HG02943 (cell line): ENCODE results near the gene PTPRQ.
"Not testable (repeated sequence)": the region's sequence is repeated elsewhere in the genome, so short reads cannot be mapped to it uniquely, and the experiment has no call there.

ENCODE experiments used
- ATAC-seq: cut with Tn5 transposase; IDR thresholded peaks from one replicate; pipeline ENCODE4 v1.9.1; 2021; ENCODE audit warnings: mild to moderate bottlenecking, low read depth, moderate library complexity; ENCODE audit not compliant: unreplicated experiment

Gene PTPRQ

GRCh38 chr12:80472236-80472635, 28.2 kb downstream of the PTPRQ start:
- ATAC-seq = no peak

GRCh38 chr12:80472911-80473500, 29.0 kb downstream of the PTPRQ start:
- peak; percentile 67 for ATAC-seq

GRCh38 chr12:80477521-80478145, 33.6 kb downstream of the PTPRQ start:
- ATAC-seq = not testable (repeated sequence)

GRCh38 chr12:80484746-80485145, 40.7 kb downstream of the PTPRQ start:
- ATAC-seq = no peak

- ATAC-seq = no peak
Observed at GRCh38 chr12:80485222-80485987, 41.4 kb downstream of the PTPRQ start.

- ATAC-seq = no peak
Observed at GRCh38 chr12:80490329-80490728, 46.3 kb downstream of the PTPRQ start.

DNA sequence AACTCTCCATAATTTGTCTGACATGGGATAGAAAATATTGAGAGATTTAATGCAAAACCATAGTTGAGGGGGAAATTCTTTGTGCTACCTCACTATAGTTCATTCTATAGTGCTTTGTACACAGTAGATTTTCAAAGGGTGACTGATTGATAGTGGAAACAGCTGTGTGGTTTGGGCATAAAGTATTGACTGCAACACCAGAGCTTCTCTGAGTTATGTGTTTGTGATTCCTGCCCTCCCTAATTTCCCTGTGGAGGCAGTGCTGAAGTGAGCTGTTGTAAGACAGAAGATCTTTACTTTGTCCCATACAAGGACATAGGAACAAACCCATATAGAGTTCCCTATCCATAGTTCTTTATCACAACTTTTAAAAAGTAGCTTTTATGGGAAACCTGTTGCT, 47.1 kb downstream of the PTPRQ start:
- ATAC-seq = no peak

- ATAC-seq = no peak
Observed at GRCh38 chr12:80493466-80493865, 49.4 kb downstream of the PTPRQ start.

DNA sequence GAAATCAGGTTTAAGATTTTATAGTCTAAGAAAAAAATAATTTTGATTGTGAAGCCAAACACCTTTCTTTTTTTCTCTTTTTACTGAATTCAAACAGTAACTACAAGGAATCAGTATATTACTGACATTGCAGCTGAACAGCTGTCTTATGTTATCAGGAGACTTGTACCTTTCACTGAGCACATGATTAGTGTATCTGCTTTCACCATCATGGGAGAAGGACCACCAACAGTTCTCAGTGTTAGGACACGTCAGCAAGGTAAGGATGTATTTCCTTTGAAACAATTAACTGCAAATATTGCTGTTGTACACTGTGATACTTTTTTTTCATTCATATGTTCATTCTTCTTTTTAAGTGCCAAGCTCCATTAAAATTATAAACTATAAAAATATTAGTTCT, 50.8 kb downstream of the PTPRQ start:
- no peak for ATAC-seq

GRCh38 chr12:80498059-80498728, 54.2 kb downstream of the PTPRQ start:
- no peak for ATAC-seq

GRCh38 chr12:80504389-80505163, 60.5 kb downstream of the PTPRQ start:
- no peak for ATAC-seq

- no peak for ATAC-seq
Observed at GRCh38 chr12:80509781-80510556, 65.9 kb downstream of the PTPRQ start.

DNA sequence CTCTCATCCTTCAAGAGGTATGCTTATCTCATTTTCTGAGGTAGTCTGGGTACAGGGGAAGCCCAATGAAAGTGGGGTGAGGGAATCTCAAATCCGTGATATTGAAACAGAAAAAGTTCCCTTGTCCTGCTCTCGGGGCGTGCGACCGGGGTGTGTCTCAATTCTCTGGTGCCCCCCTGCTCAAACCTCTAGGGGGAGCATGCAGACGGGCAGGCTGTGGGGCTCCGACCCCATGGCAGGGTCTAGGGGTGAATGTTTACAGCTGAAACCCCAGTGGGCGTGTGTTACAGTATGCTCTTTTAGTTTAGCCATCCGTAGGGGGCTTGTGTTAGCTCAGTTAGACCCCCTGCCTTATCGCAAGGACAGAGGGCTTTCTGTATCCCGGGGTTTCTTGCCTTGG, 68.7 kb downstream of the PTPRQ start:
- no peak for ATAC-seq

- ATAC-seq = no peak
Observed at GRCh38 chr12:80513211-80513610, 69.2 kb downstream of the PTPRQ start.

DNA sequence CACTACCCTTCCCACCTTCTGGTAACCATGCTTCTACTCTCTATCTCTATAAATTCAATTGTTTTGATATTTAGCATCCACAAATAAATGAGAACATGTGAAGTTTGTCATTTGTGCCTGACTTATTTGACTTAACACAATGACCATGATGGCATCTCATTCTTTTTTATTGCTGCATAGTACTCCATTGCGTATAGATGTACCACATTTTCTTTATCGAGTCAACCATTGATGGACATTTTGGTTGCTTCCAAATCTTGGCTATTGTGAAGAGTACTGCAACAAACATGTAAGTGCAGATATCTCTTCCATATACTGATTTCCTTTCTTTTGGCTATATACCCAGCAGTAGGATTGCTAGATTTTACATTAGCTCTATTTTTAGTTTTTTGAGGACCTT, 73.6 kb downstream of the PTPRQ start:
- ATAC-seq = no peak

DNA sequence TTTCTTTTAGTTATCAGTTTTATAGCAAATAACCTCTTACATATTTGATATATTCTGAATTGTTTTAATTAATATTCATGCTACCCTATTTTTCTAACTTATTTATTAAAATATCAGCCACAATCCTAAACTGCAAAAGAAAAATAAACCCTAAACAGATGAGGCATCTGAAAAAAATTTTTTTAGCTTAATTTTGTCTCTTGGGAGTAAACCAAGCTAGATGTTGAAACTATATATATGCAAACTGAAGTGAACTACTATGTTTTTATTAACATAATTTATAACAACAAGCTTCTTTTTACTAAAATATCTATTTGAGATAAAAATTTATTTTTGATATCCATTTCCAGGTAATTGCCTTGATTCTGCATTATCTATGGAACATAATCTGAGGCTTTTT, 87.6 kb downstream of the PTPRQ start:
- no peak for ATAC-seq

GRCh38 chr12:80539029-80539428, 95.0 kb downstream of the PTPRQ start:
- no peak for ATAC-seq

- no peak for ATAC-seq
Observed at GRCh38 chr12:80549298-80549697, 105.3 kb downstream of the PTPRQ start.

DNA sequence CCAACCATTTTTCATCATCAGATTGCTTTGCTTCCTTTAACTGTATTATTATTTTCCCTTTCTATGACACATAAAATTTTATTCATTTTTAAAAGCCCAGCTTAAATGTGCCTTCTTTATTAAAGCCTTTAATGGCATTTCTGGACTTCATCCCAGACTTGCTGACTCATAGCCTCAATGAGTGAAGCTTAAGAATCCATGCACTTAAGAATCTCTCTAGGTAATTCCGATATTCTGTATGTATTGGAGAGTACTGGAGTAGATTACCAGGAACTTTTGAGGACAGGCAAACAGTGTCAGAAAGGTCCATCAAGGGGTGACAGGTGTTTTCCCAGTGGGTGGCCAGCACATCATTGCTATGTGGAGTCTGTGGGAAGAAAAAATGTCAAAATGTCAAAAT, 107.9 kb downstream of the PTPRQ start:
- no peak for ATAC-seq

- no peak for ATAC-seq
Observed at GRCh38 chr12:80553316-80553715, 109.3 kb downstream of the PTPRQ start.
